MG63 (cell line): ENCODE data around the gene POLR3GL. TPM values are rescaled to one million over a fixed set of nuclear protein-coding genes. Genes with fewer than 3 reads are reported as not detected.
A peak's percentile ranks its signal among the peaks of the same experiment; 100 is the strongest.
"Not testable (repeated sequence)": the region's sequence is repeated elsewhere in the genome, so short reads cannot be mapped to it uniquely, and the experiment has no call there.

Experiments used
- DNase-seq: peaks from one replicate; pipeline ENCODE4 v3.0.0-alpha.2; 2020
- H3K27me3 ChIP-seq: fragments of 250-450 bp; sonication (Bioruptor Pico); 2 replicates; pipeline ENCODE4 v1.5.1; 2020; ENCODE audit warnings: mild to moderate bottlenecking, moderate library complexity
- H3K36me3 ChIP-seq: fragments of 250-450 bp; sonication (Bioruptor Pico); 2 replicates; pipeline ENCODE4 v1.5.1; 2020; ENCODE audit warnings: mild to moderate bottlenecking, moderate library complexity
- H3K4me3 ChIP-seq: fragments of 250-450 bp; sonication (Bioruptor Pico); 2 replicates; pipeline ENCODE4 v1.5.1; 2020; ENCODE audit warnings: mild to moderate bottlenecking, moderate library complexity
- H3K9me3 ChIP-seq: fragments of 250-450 bp; sonication (Bioruptor Pico); 2 replicates; pipeline ENCODE4 v1.5.1; 2020; ENCODE audit warnings: mild to moderate bottlenecking, moderate library complexity
- total RNA-seq: library from RNA; depleted of rRNA; stranded (reverse); fragments of >200 nt; shearing (Covaris generic); gene quantifications from 2 replicates; pipeline ENCODE4 v1.2.3, GENCODE V29; 2014; ENCODE audit warnings: low replicate concordance; rRNA removed

Gene POLR3GL, protein sequence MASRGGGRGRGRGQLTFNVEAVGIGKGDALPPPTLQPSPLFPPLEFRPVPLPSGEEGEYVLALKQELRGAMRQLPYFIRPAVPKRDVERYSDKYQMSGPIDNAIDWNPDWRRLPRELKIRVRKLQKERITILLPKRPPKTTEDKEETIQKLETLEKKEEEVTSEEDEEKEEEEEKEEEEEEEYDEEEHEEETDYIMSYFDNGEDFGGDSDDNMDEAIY
- total RNA-seq: 1.8 and 6.8 TPM in 2 replicates

DNA sequence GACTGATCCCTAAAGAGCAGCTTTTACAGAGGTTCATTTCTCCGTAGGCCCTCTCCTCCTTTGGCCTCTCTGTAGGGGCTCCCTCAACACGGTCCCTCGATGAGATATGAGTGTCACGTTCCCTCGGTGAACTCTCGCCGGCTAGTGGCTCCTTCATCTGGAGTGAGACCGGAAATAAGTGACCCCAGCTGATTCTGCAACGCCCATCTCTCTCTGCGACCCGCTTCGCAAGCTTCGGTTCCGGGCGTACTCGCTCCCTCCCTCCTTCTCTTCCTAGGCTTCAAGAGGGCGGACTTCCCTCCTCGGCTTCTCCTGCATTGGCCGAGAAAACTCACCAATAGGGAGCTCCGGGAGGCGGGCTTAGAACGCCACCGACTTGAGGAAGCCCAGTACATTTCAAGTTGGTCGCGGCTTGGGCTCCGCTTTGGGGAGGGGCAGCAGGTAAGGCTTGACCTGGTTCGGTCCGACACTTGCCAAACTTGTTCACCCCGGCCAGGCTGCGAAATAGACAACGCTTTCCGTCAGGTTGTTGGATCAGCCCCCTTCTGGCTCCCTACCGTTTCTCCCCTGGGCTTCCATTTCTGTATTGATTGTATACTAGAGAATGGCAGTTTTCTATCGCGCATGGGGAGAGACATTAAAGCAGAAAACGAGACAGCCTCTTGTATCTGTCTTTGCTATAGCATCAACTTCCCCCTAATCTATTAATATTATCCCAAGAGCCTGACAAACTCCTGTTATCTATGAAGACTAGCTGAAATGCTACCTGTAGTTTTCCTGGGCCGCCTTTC is at the start of gene POLR3GL, which contains the start of gene ANKRD34A:
Gene POLR3GL (plus strand): TSS at position 363 of the 791 bp plus-strand sequence. CDS start 10,176 bp downstream, outside the sequence.
Gene ANKRD34A (minus strand): TSS at position 248 of the 791 bp plus-strand sequence. CDS start 2,816 bp downstream, outside the sequence.
- Histone ChIP-seq H3K4me3 (peak within 1 kb of the TSS; percentile 91), H3K9me3 (peaks cover 8% of the 10 kb centered on the region; the same call in 1 of the 2 replicates), H3K36me3 (no peaks in the 10 kb centered on the region), H3K27me3 (no peaks in the 10 kb centered on the region)
- DNase-seq: peak; percentile 95

DNA sequence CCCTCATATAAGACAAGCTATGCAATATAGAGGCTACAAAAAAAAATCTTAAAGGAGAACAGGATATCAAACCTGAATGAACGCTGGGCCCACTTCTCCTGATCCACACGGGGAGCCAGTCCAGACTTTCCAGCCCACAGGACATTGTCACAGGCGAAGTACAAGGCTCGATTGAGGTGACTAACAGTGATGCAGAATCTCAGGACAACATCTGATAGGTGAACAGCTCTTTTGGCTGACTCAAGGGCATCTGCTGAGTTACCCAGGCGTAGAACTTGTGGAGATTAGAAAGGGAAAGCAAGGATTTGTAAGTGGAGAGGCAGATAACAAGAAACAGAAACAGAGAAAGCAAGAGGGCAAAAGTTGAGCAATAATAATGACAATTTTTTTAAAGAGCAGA is 47.7 kb upstream of the POLR3GL start:
- H3K9me3 ChIP-seq: no peaks in the 10 kb centered on the region
- no peaks in the 10 kb centered on the region for H3K27me3 ChIP-seq
- no peak overlapping the region for H3K4me3 ChIP-seq
- peaks cover 37% of the 10 kb centered on the region for H3K36me3 ChIP-seq
- no peak for DNase-seq

DNA sequence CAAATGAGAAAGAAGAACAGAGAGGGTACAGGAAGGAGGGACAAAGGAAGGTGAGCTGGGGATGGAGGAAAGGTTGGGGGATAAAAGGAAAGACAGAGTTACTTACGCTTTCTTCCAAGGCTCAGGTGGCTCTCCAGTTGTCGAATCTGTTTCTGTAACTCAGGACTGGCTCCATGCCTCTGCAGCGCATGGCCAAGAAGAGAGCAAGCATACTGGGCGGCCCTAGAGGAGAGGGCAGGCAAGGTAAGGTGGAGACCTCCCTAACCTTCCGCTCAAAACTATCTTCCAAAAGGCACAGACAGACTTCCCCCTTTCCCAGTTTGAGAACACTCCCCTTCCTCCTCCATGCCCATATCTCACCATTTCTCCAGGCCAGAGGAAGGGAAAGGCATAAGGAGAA is 46.9 kb upstream of the POLR3GL start:
- peaks cover 39% of the 10 kb centered on the region for H3K36me3 ChIP-seq
- no peaks in the 10 kb centered on the region for H3K27me3 ChIP-seq
- no peaks in the 10 kb centered on the region for H3K9me3 ChIP-seq
- no peak for DNase-seq
- peak overlapping the region; percentile 98 for H3K4me3 ChIP-seq

DNA sequence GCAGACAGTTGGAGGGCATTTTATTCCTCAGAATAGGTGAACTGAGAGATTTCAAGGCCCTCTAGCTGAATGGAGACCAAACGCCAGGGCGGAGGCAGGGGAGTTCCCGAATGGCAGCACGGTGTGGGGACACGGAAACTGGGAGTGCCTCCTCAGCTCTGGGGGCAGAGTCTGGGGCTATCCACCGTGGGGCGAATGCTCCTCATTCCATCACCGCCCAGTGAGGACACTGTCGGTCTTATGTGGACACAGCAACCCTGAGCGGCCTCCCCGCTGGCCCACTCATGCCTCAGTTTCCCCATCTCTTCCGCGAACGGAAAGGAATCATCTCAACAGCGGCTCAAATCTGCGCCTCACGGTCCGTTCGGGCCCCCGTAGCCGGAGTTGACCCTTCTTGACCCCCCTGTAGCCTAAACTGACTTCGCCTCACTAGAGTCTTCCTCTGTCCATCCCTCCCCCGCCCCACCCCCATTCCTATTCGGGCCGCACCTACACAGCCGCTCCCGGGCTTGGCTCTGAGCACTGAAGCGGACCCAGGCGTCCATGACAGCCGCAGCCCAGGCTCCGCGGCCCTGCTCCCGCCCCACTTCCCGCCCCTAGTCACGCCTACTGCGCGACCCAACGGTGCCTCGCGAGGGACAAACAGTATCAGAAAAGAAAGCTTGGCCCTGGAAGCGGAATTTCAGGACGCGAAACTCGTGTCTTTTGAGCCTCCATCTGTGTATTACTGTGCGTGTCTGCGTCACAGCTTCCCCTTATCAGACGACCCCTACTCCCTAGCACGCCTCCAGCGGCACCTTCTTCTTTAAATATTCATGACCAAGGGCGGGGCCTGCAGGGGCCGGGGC is 46.1 kb upstream of the POLR3GL start, which contains the start of gene PEX11B:
Gene PEX11B (minus strand): TSS at position 574 of the 848 bp plus-strand sequence. CDS start 29 bp downstream, at position 545.
- peak; percentile 90 for DNase-seq
- Histone ChIP-seq H3K9me3 (no peaks in the 10 kb centered on the region), H3K4me3 (peak within 1 kb of the TSS; percentile 98), H3K36me3 (peaks cover 41% of the 10 kb centered on the region), H3K27me3 (no peaks in the 10 kb centered on the region)

DNA sequence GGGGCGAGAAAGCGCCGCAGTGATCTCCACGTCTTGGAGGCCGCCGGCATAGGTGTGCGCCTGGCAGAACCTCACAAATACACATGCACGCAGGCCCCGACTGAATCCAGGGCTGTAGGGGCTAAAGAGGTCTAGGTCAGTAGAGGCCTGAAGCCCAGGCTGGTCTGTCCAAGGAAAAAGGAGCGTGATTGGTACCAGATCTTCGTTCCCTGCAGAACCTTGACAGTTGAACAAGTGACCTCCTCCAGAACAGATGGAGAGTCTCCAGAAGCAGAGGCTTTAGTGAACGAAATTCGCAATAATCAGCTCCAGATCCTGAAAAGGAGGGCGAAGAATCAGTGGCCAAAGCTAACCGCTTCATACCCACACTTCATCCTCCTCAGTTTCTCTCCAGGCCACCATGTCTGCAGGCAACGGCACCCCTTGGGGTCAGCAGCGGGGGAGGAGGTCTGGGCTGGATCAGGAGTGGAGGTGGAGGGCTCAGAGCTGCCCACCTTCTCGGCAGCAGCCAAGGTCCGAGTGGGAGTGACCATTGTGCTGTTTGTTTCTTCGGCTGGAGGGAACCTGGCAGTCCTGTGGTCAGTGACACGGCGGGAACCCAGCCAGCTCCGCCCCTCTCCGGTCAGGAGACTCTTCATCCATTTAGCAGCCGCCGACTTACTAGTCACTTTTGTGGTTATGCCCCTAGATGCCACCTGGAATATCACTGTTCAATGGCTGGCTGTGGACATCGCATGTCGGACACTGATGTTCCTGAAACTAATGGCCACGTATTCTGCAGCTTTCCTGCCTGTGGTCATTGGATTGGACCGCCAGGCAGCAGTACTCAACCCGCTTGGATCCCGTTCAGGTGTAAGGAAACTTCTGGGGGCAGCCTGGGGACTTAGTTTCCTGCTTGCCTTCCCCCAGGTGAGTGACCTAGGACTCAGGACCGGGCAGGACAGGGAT is 45.2 kb upstream of the POLR3GL start:
- H3K27me3 ChIP-seq: no peaks in the 10 kb centered on the region
- peaks cover 35% of the 10 kb centered on the region for H3K36me3 ChIP-seq
- H3K4me3 ChIP-seq: peak overlapping the region; percentile 98
- peak; percentile 74 for DNase-seq
- no peaks in the 10 kb centered on the region for H3K9me3 ChIP-seq

DNA sequence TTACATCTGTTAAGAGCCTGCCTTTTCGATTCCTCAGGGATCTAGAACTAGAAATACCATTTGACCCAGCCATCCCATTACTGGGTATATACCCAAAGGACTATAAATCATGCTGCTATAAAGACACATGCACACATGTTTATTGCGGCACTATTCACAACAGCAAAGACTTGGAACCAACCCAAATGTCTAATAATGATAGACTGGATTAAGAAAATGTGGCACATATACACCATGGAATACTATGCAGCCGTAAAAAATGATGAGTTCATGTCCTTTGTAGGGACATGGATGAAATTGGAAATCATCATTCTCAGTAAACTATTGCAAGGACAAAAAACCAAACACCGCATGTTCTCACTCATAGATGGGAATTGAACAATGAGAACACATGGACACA is 44.2 kb upstream of the POLR3GL start:
- H3K4me3 ChIP-seq, H3K9me3 ChIP-seq, H3K27me3 ChIP-seq, DNase-seq: not testable (repeated sequence)
- H3K36me3 ChIP-seq: peaks cover 28% of the 10 kb centered on the region

DNA sequence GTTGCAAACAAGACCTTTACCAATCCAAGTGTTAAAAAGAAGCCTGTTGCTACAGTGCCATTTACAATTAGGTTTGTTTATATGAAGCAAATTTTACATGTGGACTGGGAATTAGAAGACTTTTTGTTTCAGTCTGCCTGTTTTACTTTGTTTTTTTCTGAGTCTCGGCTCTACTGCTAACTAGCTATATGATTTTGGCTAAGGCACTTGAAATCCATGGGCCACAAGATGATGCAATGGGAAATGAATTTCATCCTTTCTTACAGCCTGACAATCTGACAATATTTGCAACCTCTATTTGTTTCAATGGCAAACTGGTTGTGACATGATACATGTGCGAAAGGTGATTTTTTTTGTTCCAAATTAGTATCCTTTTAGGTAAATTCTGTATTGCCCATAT is 42.2 kb upstream of the POLR3GL start:
- Histone ChIP-seq H3K9me3 (no peaks in the 10 kb centered on the region), H3K27me3 (no peaks in the 10 kb centered on the region), H3K36me3 (peaks cover 29% of the 10 kb centered on the region), H3K4me3 (no peak overlapping the region)
- no peak for DNase-seq

DNA sequence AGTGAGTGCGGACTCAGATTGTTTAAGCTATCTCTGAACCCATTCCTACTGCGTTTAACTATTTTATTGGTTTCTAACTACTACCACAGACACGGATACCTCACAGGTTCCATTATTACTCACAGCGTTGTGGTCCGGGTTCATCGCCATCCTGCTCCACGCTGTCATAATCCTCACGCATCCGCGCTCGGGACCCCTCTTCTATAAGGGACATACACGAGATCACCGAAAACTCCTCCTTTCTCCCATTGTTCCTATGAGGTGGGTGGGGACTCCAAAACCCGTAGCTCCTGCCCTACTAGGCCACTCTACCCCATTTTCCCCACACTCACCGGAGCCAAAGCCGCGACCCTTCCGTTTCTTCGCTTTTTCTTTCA is 37.8 kb upstream of the POLR3GL start:
- Histone ChIP-seq H3K9me3 (no peaks in the 10 kb centered on the region), H3K27me3 (no peaks in the 10 kb centered on the region), H3K36me3 (peaks cover 28% of the 10 kb centered on the region), H3K4me3 (peak overlapping the region; percentile 73)
- no peak for DNase-seq

DNA sequence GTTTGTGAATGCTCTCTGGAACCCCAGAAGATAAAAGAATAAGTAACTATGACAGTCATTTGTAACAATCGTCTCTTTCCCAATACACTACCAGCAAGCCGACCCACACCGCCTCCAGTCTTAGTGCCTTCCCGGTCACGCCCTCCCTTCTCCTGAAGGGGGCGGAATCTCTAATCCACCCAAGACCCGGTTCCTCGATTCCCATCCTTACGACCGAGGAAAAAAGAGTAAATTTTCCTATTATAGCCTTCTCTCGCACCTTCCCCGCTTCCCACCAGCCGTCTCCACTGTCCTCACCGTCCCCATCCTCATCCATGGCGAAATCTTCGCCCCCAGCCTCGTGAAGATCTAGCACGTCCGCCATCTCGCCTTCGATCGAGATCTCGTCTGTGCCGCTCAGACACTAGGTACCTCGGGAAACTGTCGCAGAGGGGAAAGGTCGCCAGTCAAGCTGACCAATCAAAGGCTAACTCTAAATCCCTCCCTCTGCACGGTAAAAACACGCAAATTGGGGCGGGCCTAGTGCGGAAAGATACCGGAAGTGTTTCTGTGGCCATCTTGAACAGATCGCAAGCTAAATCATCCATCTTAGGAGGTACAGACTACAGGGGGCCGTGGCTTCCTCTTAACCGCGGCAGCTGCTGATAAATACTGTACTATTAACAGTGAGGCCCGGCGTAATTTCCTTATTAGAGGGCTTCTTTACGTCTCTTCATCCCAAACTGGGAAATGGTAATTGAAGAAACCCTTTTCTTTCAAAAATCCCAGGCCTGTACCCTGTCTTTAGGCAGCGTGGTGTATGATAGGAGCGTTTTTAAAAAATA is 37.2 kb upstream of the POLR3GL start, which contains the start of gene RBM8A:
Gene RBM8A (minus strand): TSS at position 422 of the 824 bp plus-strand sequence. CDS start 58 bp downstream, at position 364.
- H3K4me3 ChIP-seq: peak within 1 kb of the TSS; percentile 73
- H3K9me3 ChIP-seq: no peaks in the 10 kb centered on the region
- peaks cover 27% of the 10 kb centered on the region for H3K36me3 ChIP-seq
- DNase-seq: peak; percentile 95
- no peaks in the 10 kb centered on the region for H3K27me3 ChIP-seq

DNA sequence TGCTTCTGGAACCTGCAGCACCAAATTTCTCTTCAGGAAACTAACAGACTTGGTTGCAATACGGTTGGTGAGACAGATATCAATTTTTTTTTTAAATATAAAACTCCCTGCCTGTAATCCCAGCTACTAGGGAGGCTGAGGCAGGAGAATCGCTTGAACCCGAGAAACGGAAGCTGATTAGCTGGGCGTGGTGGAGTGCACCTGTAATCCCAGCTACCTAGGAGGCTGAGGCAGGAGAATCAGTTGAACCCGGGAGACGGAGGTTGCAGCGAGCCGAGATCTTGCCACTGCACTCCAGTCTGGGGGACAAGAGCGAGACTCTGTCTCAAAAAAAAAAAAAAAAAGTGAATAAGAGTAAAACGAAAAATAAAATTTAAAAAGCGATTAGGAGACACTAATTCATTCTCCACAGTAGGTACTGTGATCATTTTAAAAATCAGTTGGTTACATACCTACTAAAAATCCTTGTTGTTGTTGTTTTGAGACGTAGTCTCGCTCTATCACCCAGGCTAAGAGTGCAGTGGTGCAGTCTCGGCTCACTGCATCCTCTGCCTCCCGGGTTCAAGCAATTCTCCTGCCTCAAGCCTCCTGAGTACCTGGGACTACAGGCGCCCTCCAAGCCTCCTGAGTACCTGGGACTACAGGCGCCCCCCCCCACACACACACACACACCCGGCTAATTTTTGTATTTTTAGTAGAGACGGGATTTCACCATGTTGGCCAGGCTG is 36.4 kb upstream of the POLR3GL start:
- Histone ChIP-seq H3K27me3 (no peaks in the 10 kb centered on the region), H3K36me3 (peaks cover 23% of the 10 kb centered on the region), H3K9me3 (no peaks in the 10 kb centered on the region), H3K4me3 (peak overlapping the region; percentile 73)
- no peak for DNase-seq

DNA sequence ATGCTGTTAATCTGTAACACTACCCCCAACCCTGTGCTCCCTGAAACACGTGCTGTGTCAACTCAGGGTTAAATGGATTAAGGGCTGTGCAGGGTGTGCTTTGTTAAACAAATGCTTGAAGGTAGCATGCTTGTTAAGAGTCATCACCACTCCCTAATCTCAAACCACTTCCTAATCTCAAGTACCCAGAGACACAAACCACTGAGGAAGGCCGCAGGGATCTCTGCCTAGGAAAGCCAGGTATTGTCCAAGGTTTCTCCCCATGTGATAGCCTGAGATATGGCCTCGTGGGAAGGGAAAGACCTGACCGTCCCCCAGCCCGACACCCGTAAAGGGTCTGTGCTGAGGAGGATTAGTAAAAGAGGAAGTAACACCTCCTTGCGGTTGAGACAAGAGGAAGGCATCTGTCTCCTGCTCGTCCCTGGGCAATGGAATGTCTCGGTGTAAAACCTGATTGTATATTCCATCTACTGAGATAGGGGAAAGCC is 31.9 kb upstream of the POLR3GL start:
- not testable (repeated sequence) for H3K9me3 ChIP-seq, DNase-seq, H3K27me3 ChIP-seq, H3K4me3 ChIP-seq
- peaks cover 21% of the 10 kb centered on the region for H3K36me3 ChIP-seq

DNA sequence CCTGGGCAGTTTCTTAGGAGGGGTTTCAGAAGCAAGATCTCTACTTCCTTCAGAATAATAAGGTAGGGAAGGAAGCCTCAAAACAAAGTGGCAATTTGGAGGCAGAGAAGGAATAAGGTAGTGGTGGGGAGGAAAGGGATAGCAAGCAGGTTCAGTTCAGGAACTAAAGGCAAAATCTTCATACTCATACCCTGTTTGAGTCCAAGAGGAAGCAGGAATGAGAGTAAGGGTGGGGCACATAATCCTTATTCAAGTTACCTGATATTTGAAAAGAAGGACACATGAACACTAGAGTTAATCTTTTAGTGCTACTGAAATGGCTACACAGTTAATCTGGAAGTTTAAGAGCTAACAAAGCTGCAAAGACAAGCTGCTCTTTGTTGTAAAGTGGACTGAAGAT is 28.8 kb upstream of the POLR3GL start:
- Histone ChIP-seq H3K27me3 (no peaks in the 10 kb centered on the region), H3K36me3 (peaks cover 19% of the 10 kb centered on the region), H3K9me3 (no peaks in the 10 kb centered on the region), H3K4me3 (no peak overlapping the region)
- no peak for DNase-seq

DNA sequence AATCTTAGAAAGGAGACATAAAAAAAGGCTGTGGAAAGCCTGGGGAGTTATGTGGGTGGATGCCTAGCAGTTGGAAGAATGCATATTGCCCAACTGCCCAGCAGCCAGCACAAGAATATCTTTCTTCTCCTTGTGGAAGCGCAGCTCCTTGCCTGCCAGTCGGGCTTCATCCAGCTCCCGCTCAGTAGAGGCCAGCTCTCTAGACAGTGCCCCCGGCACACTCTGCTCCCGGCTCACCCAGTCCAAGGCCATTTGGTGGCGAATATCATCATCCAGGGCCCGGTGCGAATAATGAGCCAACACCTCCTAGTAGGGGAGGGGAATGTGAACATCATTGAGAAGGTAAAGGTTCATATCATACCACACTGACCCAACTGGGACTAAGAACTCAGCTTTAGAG is 28.2 kb upstream of the POLR3GL start:
- Histone ChIP-seq H3K27me3 (no peaks in the 10 kb centered on the region), H3K36me3 (peaks cover 19% of the 10 kb centered on the region), H3K9me3 (no peaks in the 10 kb centered on the region), H3K4me3 (no peak overlapping the region)
- DNase-seq: no peak

DNA sequence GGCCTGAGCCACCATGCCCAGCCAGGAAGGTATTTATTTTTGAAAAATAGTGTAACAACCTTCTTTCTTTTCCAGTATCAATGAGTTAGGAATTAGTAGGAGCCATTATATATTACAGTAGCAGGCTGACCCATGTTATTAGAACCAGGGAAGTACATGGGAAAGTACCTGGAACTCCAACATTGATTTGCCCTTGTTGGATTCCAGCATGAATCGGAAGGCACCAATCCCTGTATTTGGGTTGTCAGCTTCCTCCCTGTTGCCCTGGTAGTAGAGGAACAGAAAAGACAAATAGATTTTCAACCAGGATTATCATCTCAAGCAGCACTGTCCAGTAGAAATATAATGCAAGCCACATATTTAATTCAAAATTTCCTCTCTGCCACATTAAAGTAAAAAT is 27.1 kb upstream of the POLR3GL start:
- H3K27me3 ChIP-seq: no peaks in the 10 kb centered on the region
- no peak overlapping the region for H3K4me3 ChIP-seq
- DNase-seq: no peak
- H3K36me3 ChIP-seq: peaks cover 24% of the 10 kb centered on the region
- no peaks in the 10 kb centered on the region for H3K9me3 ChIP-seq
